AG04449 (cell line): ENCODE measurements around the gene DCLRE1B.

Experiments
- CTCF ChIA-PET: fragments of 350-600 bp; formaldehyde crosslinking; extraction: SDS; loops from one replicate; lab custom pipeline; 2021; ENCODE audit warnings: antibody characterized with exemption; lab: Yijun Ruan, JAX
- POLR2A ChIA-PET: fragments of 400-600, 350-600 bp; formaldehyde crosslinking; extraction: SDS; loops from one replicate; lab custom pipeline; 2020; ENCODE audit warnings: antibody characterized with exemption, inconsistent platforms; lab: Yijun Ruan, JAX
- DNase-seq: peaks from one replicate; pipeline ENCODE4 v3.0.0-alpha.2; 2010; ENCODE audit warnings: low read depth, low spot score
- H3K4me3 ChIP-seq: 2 replicates; pipeline ENCODE4 v1.5.1; 2011; ENCODE audit warnings: low read depth, mild to moderate bottlenecking, control low read depth, low read length
- TF ChIP-seq, protein P1 (sequence below): IDR thresholded peaks from one replicate; pipeline ENCODE4 v1.5.1; 2011; ENCODE audit warnings: mild to moderate bottlenecking, moderate library complexity, low read length, control low read depth, inconsistent platforms; ENCODE audit not compliant: insufficient read depth; ENCODE audit errors: missing control alignments

The DCLRE1B gene

DNA sequence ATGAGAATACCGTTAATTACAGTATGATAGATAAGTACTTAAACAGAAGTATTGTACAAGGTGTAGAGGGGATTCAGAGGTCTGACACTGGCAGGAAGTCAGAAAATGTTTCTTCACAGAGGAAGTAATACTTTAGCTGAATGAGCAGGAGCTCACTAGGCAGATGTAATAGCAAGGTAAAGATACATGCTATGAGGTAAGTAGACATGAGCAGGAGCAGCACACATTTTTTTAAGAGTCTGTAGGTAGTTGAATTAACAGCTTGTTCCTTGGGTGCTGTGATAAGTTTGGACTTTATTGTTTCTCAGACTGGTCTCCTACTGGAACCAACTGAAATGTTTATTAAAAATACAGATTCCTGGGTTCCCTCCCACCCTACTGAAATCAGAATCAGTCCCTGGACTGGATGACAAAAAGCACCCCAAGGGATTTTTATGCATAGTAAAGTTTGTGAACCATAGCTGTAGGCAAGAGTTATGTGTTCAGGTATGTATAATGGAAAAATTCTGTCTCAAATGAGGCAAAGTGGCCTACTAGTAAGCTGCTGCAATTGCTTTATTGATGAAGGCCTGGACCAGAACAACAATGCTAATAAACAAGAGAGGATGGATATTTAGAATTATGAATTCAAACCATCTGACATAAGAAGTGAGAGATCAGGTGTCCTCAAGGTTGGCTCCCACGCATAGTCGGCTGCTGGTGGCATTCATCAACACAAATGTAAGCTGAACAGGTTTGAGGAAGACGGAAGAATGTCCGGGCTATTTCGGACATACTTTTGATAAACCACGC lies 1.4 kb upstream of the DCLRE1B start:
- H3K4me3 ChIP-seq, result peak overlapping the region; percentile 94
- ChIA-PET CTCF (interaction anchor here (0.7 to 2.0 kb wide), 15 partner anchors 8 to 103 kb away, joined by 3 to 19 read pairs (median 4); partner anchors contain the start of gene HIPK1), POLR2A (interaction anchor here (0.6 to 3.2 kb wide), 6 partner anchors 26 to 94 kb away, joined by 3 to 46 read pairs (median 3); partner anchors contain the start of genes HIPK1 and RSBN1)
- no peak for DNase-seq
- TF ChIP-seq, protein P1, sequence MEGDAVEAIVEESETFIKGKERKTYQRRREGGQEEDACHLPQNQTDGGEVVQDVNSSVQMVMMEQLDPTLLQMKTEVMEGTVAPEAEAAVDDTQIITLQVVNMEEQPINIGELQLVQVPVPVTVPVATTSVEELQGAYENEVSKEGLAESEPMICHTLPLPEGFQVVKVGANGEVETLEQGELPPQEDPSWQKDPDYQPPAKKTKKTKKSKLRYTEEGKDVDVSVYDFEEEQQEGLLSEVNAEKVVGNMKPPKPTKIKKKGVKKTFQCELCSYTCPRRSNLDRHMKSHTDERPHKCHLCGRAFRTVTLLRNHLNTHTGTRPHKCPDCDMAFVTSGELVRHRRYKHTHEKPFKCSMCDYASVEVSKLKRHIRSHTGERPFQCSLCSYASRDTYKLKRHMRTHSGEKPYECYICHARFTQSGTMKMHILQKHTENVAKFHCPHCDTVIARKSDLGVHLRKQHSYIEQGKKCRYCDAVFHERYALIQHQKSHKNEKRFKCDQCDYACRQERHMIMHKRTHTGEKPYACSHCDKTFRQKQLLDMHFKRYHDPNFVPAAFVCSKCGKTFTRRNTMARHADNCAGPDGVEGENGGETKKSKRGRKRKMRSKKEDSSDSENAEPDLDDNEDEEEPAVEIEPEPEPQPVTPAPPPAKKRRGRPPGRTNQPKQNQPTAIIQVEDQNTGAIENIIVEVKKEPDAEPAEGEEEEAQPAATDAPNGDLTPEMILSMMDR, result no peak

DNA sequence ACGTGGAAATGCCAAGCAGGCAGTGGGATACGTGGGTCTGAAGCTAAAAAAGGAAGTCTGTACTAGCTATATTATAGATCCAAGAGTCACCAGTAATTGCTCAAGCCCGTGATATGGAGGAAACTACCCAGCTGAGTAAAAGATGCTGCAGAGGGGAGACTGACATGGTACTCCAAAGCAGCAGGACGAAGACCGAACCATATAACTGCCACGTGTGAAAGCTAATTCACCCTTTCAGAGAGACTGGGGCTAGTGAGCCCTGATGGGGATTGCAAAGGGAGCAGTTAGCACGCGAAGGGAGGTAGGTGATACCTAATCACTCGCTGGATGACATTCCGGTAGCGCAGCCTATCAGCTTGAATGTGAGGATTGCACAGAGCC lies 843 bp upstream of the DCLRE1B start:
- POLR2A ChIA-PET, result interaction anchor here (0.6 to 3.2 kb wide), 7 partner anchors 26 to 94 kb away, joined by 3 to 46 read pairs (median 3); partner anchors contain the start of genes HIPK1 and RSBN1

DNA sequence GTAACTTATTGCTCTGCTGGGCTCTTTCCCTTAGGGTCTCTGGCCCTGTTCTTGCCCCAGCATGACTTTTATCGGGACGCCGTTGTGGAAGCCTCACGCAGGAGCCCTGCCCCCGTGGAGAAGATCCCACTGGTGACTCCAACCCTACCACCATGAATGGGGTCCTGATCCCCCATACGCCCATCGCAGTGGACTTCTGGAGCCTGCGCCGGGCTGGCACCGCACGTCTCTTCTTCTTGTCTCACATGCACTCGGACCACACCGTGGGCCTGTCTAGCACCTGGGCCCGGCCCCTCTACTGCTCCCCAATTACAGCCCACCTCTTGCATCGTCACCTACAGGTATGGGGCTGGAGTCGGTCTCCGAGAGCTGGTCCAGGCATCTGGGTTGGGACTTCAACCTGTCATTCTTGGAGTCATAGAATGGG lies 322 bp downstream of the DCLRE1B start:
- ChIA-PET CTCF (interaction anchor here (1.5 to 2.3 kb wide), 3 partner anchors 12 to 70 kb away, joined by 6 to 17 read pairs (median 14); partner anchors contain the start of gene HIPK1), POLR2A (interaction anchor here (0.5 to 3.2 kb wide), 4 partner anchors 12 to 94 kb away, joined by 3 to 46 read pairs (median 6); partner anchors contain the start of genes HIPK1 and RSBN1)
- peak overlapping the region; percentile 84 for H3K4me3 ChIP-seq
- TF ChIP-seq, protein P1, result no peak
- DNase-seq, result no peak

More for the DNA sequence above, 843 bp upstream of the DCLRE1B start:
- TF ChIP-seq, protein P1, result no peak
- peak overlapping the region; percentile 94 for H3K4me3 ChIP-seq
- no peak for DNase-seq
- CTCF ChIA-PET, result interaction anchor here (0.7 to 2.0 kb wide), 14 partner anchors 9 to 71 kb away, joined by 3 to 19 read pairs (median 4); partner anchors contain the start of gene HIPK1

DNA sequence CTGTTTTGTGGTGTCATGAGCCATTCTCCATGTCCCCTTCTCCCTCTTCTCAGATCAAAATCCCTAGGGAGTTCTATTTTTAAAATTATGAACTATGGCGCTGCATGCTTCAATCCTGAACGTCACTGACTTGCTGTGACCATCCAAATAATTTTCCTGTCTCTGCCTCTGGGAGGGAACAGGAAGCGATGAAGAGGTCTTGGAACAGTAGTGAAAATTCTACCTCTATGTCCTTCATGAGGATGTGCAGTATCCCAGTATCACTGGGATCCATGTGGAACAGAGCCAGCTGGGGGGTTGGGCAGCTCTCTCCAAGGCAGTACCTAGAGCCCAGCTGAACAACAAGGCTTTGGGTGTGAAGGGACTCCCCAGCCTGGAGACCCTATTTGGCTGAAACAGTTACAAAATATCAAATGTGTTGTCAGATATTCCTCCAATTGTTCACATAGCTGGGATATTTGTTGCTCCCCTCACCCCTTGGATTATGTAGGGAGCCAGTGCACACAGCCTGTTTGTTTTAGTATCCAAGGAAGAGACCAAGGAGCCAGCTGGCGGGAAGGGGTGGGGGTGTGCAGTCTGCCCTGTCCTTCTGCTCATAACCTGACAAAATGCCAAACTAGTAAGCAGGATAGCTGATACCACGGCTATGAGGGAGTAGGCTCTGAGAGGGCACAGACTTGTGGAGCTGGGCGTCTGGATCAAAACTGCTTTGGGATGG lies 7.6 kb downstream of the DCLRE1B start:
- TF ChIP-seq, protein P1, result no peak
- DNase-seq, result peak; percentile 60
- no peak overlapping the region for H3K4me3 ChIP-seq
- ChIA-PET CTCF (interaction anchor here (0.6 to 1.7 kb wide), 5 partner anchors 9 to 840 kb away, joined by 3 to 10 read pairs (median 3); no protein-coding TSS in a partner anchor), POLR2A (interaction anchor here (0.5 to 1.2 kb wide), 2 partner anchors 17 to 26 kb away, joined by 3 to 4 read pairs; partner anchors contain the start of gene HIPK1)

DNA sequence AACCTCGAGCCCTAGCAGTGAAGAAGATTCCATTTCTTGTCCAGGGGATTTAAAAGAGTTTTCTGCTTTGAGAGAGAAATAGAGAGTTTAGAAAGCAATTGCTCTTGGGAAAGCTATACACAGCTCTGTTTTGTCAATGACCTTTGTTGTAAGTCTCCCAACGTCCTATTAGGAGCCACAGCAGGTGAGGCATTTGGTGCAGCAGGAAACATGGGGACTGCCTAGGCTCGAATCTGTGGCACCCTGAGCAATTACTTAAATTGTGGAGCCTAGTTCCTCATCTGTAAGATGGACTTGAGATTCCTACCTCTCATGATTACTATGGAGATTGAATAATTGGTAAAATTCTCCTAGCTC lies 8.2 kb downstream of the DCLRE1B start:
- H3K4me3 ChIP-seq, result no peak overlapping the region
- ChIA-PET POLR2A (interaction anchor here (0.5 to 1.2 kb wide), 2 partner anchors 16 to 26 kb away, joined by 3 to 4 read pairs; partner anchors contain the start of gene HIPK1), CTCF (interaction anchor here (0.6 to 1.7 kb wide), 5 partner anchors 9 to 841 kb away, joined by 3 to 10 read pairs (median 3); no protein-coding TSS in a partner anchor)
- TF ChIP-seq, protein P1, result no peak
- no peak for DNase-seq
